ENCODE measurements around the gene EEFSEC. TPM values are rescaled to one million over a fixed set of nuclear protein-coding genes. Genes with fewer than 3 reads are reported as not detected.

Gene EEFSEC
- total and polyA plus RNA-seq, 8 donors: 11.5 to 23.0 (median 19.9) TPM

GRCh38 chr3:128336337-128337156 lies 183.3 kb downstream of the EEFSEC start:
- ATAC-seq (no peak), DNase-seq (peak in 1 of 4 donors; percentile 15)
- TF ChIP-seq CTCF (IDR thresholded peaks at IDR 0.05): no peak
- H3K36me3 ChIP-seq: peaks cover 0 to 15% of the 10 kb centered on the region in 2 donors
- H3K27ac ChIP-seq: no peak overlapping the region
- H3K4me1 ChIP-seq: no peaks in the 10 kb centered on the region
- no peaks in the 10 kb centered on the region for H3K27me3 ChIP-seq
- H3K9me3 ChIP-seq: no peaks in the 10 kb centered on the region
- intact Hi-C loops (cut with DNase I): no loop called here
- H3K4me3 ChIP-seq: no peak overlapping the region

GRCh38 chr3:128337305-128337704 lies 184.0 kb downstream of the EEFSEC start:
- Histone ChIP-seq H3K27me3 (no peaks in the 10 kb centered on the region), H3K9me3 (no peaks in the 10 kb centered on the region), H3K4me3 (no peak overlapping the region), H3K36me3 (peaks cover 0 to 23% of the 10 kb centered on the region in 2 donors), H3K27ac (no peak overlapping the region), H3K4me1 (no peaks in the 10 kb centered on the region)
- intact Hi-C loops (cut with DNase I): no loop called here
- ATAC-seq (no peak), DNase-seq (peak in 1 of 4 donors; percentile 15)
- TF ChIP-seq CTCF (IDR thresholded peaks at IDR 0.05): no peak

- intact Hi-C loops (cut with DNase I): no loop called here
- Histone ChIP-seq H3K9me3 (no peaks in the 10 kb centered on the region), H3K4me3 (no peak overlapping the region), H3K27ac (no peak overlapping the region), H3K4me1 (no peaks in the 10 kb centered on the region), H3K27me3 (no peaks in the 10 kb centered on the region), H3K36me3 (peaks cover 0 to 29% of the 10 kb centered on the region in 2 donors)
- DNase-seq: no peak
- no peak for ATAC-seq
- no peak for TF ChIP-seq CTCF (IDR thresholded peaks at IDR 0.05)
These were observed 185.5 kb downstream of the EEFSEC start for GRCh38 chr3:128338536-128339330.

- intact Hi-C loops (cut with DNase I): no loop called here
- Histone ChIP-seq H3K4me3 (no peak overlapping the region), H3K27ac (no peak overlapping the region), H3K27me3 (no peaks in the 10 kb centered on the region), H3K9me3 (no peaks in the 10 kb centered on the region), H3K4me1 (no peaks in the 10 kb centered on the region), H3K36me3 (peaks cover 0 to 29% of the 10 kb centered on the region in 2 donors)
- ATAC-seq (no peak), DNase-seq (peak in 1 of 4 donors; percentile 22)
- TF ChIP-seq CTCF (IDR thresholded peaks at IDR 0.05): no peak
These were observed 186.3 kb downstream of the EEFSEC start for GRCh38 chr3:128339491-128340012.
